SJCRH30 (cell line): ENCODE data around the gene FIGNL1. TPM values are rescaled to one million over a fixed set of nuclear protein-coding genes. Genes with fewer than 3 reads are reported as not detected.
A peak's percentile ranks its signal among the peaks of the same experiment; 100 is the strongest.
"Not testable (repeated sequence)": the region's sequence is repeated elsewhere in the genome, so short reads cannot be mapped to it uniquely, and the experiment has no call there.

Experiments
- DNase-seq, 2 experiments: peaks; one replicate each; pipeline ENCODE4 v3.0.0-alpha.2; 2015 to 2020
- H3K27ac ChIP-seq: fragments of 250-450 bp; sonication (Bioruptor Pico); 2 replicates; pipeline ENCODE4 v1.5.1; 2020; ENCODE audit warnings: mild to moderate bottlenecking, moderate library complexity
- H3K27me3 ChIP-seq: fragments of 250-450 bp; sonication (Bioruptor Pico); 2 replicates; pipeline ENCODE4 v1.5.1; 2020; ENCODE audit warnings: mild to moderate bottlenecking, moderate library complexity
- H3K36me3 ChIP-seq: fragments of 250-450 bp; sonication (Bioruptor Pico); 2 replicates; pipeline ENCODE4 v1.5.1; 2020; ENCODE audit warnings: mild to moderate bottlenecking, moderate library complexity
- H3K4me1 ChIP-seq: fragments of 250-450 bp; sonication (Bioruptor Pico); 2 replicates; pipeline ENCODE4 v1.5.1; 2020; ENCODE audit warnings: mild to moderate bottlenecking, moderate library complexity
- H3K4me3 ChIP-seq: fragments of 250-450 bp; sonication (Bioruptor Pico); 2 replicates; pipeline ENCODE4 v1.5.1; 2020; ENCODE audit warnings: mild to moderate bottlenecking, moderate library complexity
- H3K9me3 ChIP-seq: fragments of 250-450 bp; sonication (Bioruptor Pico); replicated peaks from 2 replicates; pipeline ENCODE4 v1.5.1; 2020; ENCODE audit warnings: mild to moderate bottlenecking, moderate library complexity
- total RNA-seq: library from RNA; depleted of rRNA; stranded (reverse); fragments of >200 nt; shearing (Covaris generic); gene quantifications from 2 replicates; pipeline ENCODE4 v1.2.3, GENCODE V29; 2014

Gene FIGNL1
- total RNA-seq, 1 experiment from 2014 or later: 62.4 TPM

GRCh38 chr7:50462361-50462760, 12.2 kb upstream of the FIGNL1 start:
- no peaks in the 10 kb centered on the region for H3K36me3 ChIP-seq
- DNase-seq: no peak
- H3K27ac ChIP-seq: no peak overlapping the region
- no peak overlapping the region for H3K4me3 ChIP-seq
- peaks cover 6% of the 10 kb centered on the region; the same call in 1 of the 2 replicates for H3K27me3 ChIP-seq
- H3K9me3 ChIP-seq: no peaks in the 10 kb centered on the region
- no peaks in the 10 kb centered on the region for H3K4me1 ChIP-seq

- Histone ChIP-seq H3K36me3 (no peaks in the 10 kb centered on the region), H3K4me3 (no peak overlapping the region), H3K4me1 (no peaks in the 10 kb centered on the region), H3K9me3 (no peaks in the 10 kb centered on the region), H3K27ac (no peak overlapping the region), H3K27me3 (peaks cover 2% of the 10 kb centered on the region; the same call in 1 of the 2 replicates)
- no peak for DNase-seq
Observed at GRCh38 chr7:50461695-50462094, 11.5 kb upstream of the FIGNL1 start.

- H3K9me3 ChIP-seq, DNase-seq: not testable (repeated sequence)
Observed at GRCh38 chr7:50459183-50459582, 9.0 kb upstream of the FIGNL1 start.

GRCh38 chr7:50458651-50459050, 8.5 kb upstream of the FIGNL1 start:
- not testable (repeated sequence) for H3K36me3 ChIP-seq

More at GRCh38 chr7:50459183-50459582, 9.0 kb upstream of the FIGNL1 start:
- H3K27me3 ChIP-seq, H3K27ac ChIP-seq, H3K4me1 ChIP-seq, H3K36me3 ChIP-seq, H3K4me3 ChIP-seq: not testable (repeated sequence)

GRCh38 chr7:50456371-50457123, 6.4 kb upstream of the FIGNL1 start:
- Histone ChIP-seq H3K27me3 (peaks cover 5% of the 10 kb centered on the region; the same call in 1 of the 2 replicates), H3K4me1 (no peaks in the 10 kb centered on the region), H3K9me3 (no peaks in the 10 kb centered on the region), H3K4me3 (no peak overlapping the region), H3K27ac (no peak overlapping the region), H3K36me3 (no peaks in the 10 kb centered on the region)
- DNase-seq: no peak

More at GRCh38 chr7:50458651-50459050, 8.5 kb upstream of the FIGNL1 start:
- H3K27me3 ChIP-seq, H3K4me1 ChIP-seq, DNase-seq, H3K4me3 ChIP-seq, H3K27ac ChIP-seq, H3K9me3 ChIP-seq: not testable (repeated sequence)

- DNase-seq: no peak
- no peak overlapping the region for H3K27ac ChIP-seq
Observed at GRCh38 chr7:50455658-50456057, 5.5 kb upstream of the FIGNL1 start.

GRCh38 chr7:50454968-50455367, 4.8 kb upstream of the FIGNL1 start:
- H3K36me3 ChIP-seq: no peaks in the 10 kb centered on the region
- H3K27ac ChIP-seq: no peak overlapping the region

More at GRCh38 chr7:50455658-50456057, 5.5 kb upstream of the FIGNL1 start:
- peaks cover 4% of the 10 kb centered on the region; the same call in 1 of the 2 replicates for H3K4me1 ChIP-seq
- H3K36me3 ChIP-seq: no peaks in the 10 kb centered on the region
- peaks cover 5% of the 10 kb centered on the region; the same call in 1 of the 2 replicates for H3K27me3 ChIP-seq
- no peaks in the 10 kb centered on the region for H3K9me3 ChIP-seq
- H3K4me3 ChIP-seq: no peak overlapping the region

GRCh38 chr7:50450590-50451032, 461 bp upstream of the FIGNL1 start:
- peaks cover 16% of the 10 kb centered on the region for H3K36me3 ChIP-seq

More at GRCh38 chr7:50454968-50455367, 4.8 kb upstream of the FIGNL1 start:
- no peak for DNase-seq
- no peak overlapping the region for H3K4me3 ChIP-seq
- H3K4me1 ChIP-seq: peaks cover 6% of the 10 kb centered on the region; the same call in 1 of the 2 replicates
- no peaks in the 10 kb centered on the region for H3K9me3 ChIP-seq
- peaks cover 5% of the 10 kb centered on the region; the same call in 1 of the 2 replicates for H3K27me3 ChIP-seq

GRCh38 chr7:50449501-50449880, 659 bp downstream of the FIGNL1 start:
- Histone ChIP-seq H3K4me3 (peak overlapping the region; percentile 94), H3K9me3 (no peaks in the 10 kb centered on the region), H3K4me1 (peaks cover 10% of the 10 kb centered on the region; the same call in 1 of the 2 replicates), H3K36me3 (peaks cover 25% of the 10 kb centered on the region), H3K27me3 (peaks cover 1% of the 10 kb centered on the region; the same call in 1 of the 2 replicates), H3K27ac (peak overlapping the region; percentile 81; the same call in 1 of the 2 replicates)
- peak in 1 of 2 experiments; percentile 25 for DNase-seq

More at GRCh38 chr7:50450590-50451032, 461 bp upstream of the FIGNL1 start:
- Histone ChIP-seq H3K9me3 (no peaks in the 10 kb centered on the region), H3K27me3 (peaks cover 5% of the 10 kb centered on the region; the same call in 1 of the 2 replicates), H3K4me1 (peaks cover 10% of the 10 kb centered on the region; the same call in 1 of the 2 replicates), H3K4me3 (peak overlapping the region; percentile 94), H3K27ac (peak overlapping the region; percentile 81)
- peak; percentile 12 to 32 for DNase-seq

GRCh38 chr7:50448823-50449222, 1.3 kb downstream of the FIGNL1 start:
- H3K27ac ChIP-seq: no peak overlapping the region
- peaks cover 32% of the 10 kb centered on the region for H3K36me3 ChIP-seq
- DNase-seq: no peak
- no peaks in the 10 kb centered on the region for H3K9me3 ChIP-seq
- H3K4me3 ChIP-seq: no peak overlapping the region; the same call in 1 of the 2 replicates
- no peaks in the 10 kb centered on the region for H3K27me3 ChIP-seq
- H3K4me1 ChIP-seq: peaks cover 10% of the 10 kb centered on the region; the same call in 1 of the 2 replicates

GRCh38 chr7:50446542-50446960, 3.6 kb downstream of the FIGNL1 start:
- no peak overlapping the region for H3K27ac ChIP-seq
- H3K4me1 ChIP-seq: peaks cover 10% of the 10 kb centered on the region; the same call in 1 of the 2 replicates
- no peak overlapping the region for H3K4me3 ChIP-seq
- no peaks in the 10 kb centered on the region for H3K9me3 ChIP-seq
- DNase-seq: no peak
- no peaks in the 10 kb centered on the region for H3K27me3 ChIP-seq
- H3K36me3 ChIP-seq: peaks cover 44% of the 10 kb centered on the region

- peak; percentile 24 to 25 for DNase-seq
- H3K27ac ChIP-seq: peak overlapping the region; percentile 48; the same call in 1 of the 2 replicates
Observed at GRCh38 chr7:50436133-50436806, 13.9 kb downstream of the FIGNL1 start.

GRCh38 chr7:50431722-50432305, 18.3 kb downstream of the FIGNL1 start:
- Histone ChIP-seq H3K9me3 (no peaks in the 10 kb centered on the region), H3K36me3 (no peaks in the 10 kb centered on the region; the same call in 1 of the 2 replicates), H3K27me3 (no peaks in the 10 kb centered on the region; the same call in 1 of the 2 replicates), H3K4me1 (no peaks in the 10 kb centered on the region), H3K4me3 (no peak overlapping the region), H3K27ac (no peak overlapping the region)
- DNase-seq: no peak

More at GRCh38 chr7:50436133-50436806, 13.9 kb downstream of the FIGNL1 start:
- H3K27me3 ChIP-seq: no peaks in the 10 kb centered on the region
- peaks cover 27% of the 10 kb centered on the region; the same call in 1 of the 2 replicates for H3K36me3 ChIP-seq
- no peaks in the 10 kb centered on the region for H3K9me3 ChIP-seq
- H3K4me3 ChIP-seq: no peak overlapping the region
- H3K4me1 ChIP-seq: no peaks in the 10 kb centered on the region

GRCh38 chr7:50431316-50431715, 18.8 kb downstream of the FIGNL1 start:
- no peak overlapping the region for H3K4me3 ChIP-seq
- DNase-seq: no peak
- H3K4me1 ChIP-seq: no peaks in the 10 kb centered on the region
- H3K27me3 ChIP-seq: no peaks in the 10 kb centered on the region; the same call in 1 of the 2 replicates
- H3K36me3 ChIP-seq: no peaks in the 10 kb centered on the region; the same call in 1 of the 2 replicates
- no peak overlapping the region for H3K27ac ChIP-seq
- H3K9me3 ChIP-seq: no peaks in the 10 kb centered on the region
